Thyroid gland (tissue), 4 donors: ENCODE data around the gene FCGR3A. TPM values are rescaled to one million over a fixed set of nuclear protein-coding genes. Genes with fewer than 3 reads are reported as not detected.
"Not testable (repeated sequence)": the region's sequence is repeated elsewhere in the genome, so short reads cannot be mapped to it uniquely, and the experiment has no call there.

Source experiments
- DNase-seq, 2 donors: peaks; one replicate each; pipeline ENCODE4 v3.0.0-alpha.2; 2019
- H3K27ac ChIP-seq, 3 donors: fragments of 200-600 bp; sonication (generic); 1 replicate in 2 of 3; 2 replicates in 1 of 3; pipeline ENCODE4 v1.5.1; 2016 to 2019; ENCODE audit warnings: mild to moderate bottlenecking in 1 of 3, moderate library complexity in 1 of 3
- H3K27me3 ChIP-seq: fragments of 200-600 bp; sonication (generic); one replicate; pipeline ENCODE4 v1.5.1; 2019
- H3K36me3 ChIP-seq, 2 donors: fragments of 200-600 bp; sonication (generic); one replicate each; pipeline ENCODE4 v1.5.1; 2016 to 2019
- H3K4me1 ChIP-seq, 2 donors: fragments of 200-600 bp; sonication (generic); one replicate each; pipeline ENCODE4 v1.5.1; 2017 to 2019
- H3K4me3 ChIP-seq, 3 donors: fragments of 200-600 bp; sonication (generic); replicated peaks in 1 of 3; 1 replicate in 2 of 3; 2 replicates in 1 of 3; pipeline ENCODE4 v1.5.1; 2016; ENCODE audit warnings: mild to moderate bottlenecking in 1 of 3
- H3K9me3 ChIP-seq: fragments of 200-600 bp; sonication (generic); one replicate; pipeline ENCODE4 v1.5.1; 2017
- POLR2A ChIP-seq, 2 donors: fragments of 450-650 bp; IDR thresholded peaks; one replicate each; pipeline ENCODE4 v1.6.1; 2017; ENCODE audit warnings: antibody characterized with exemption in 2 of 2, mild to moderate bottlenecking in 2 of 2, moderate library complexity in 1 of 2
- WGBS, 2 donors: methylation state at CpG; one replicate each; pipeline ENCODE4 v1.1.5; 2017; 5-methylcytosine and 5-hydroxymethylcytosine counted together
- intact Hi-C: fragments of 100-400 bp; cut with DNase I; formaldehyde crosslinking; loops from one replicate; pipeline ENCODE4 v1.15.1; 2023
- total RNA-seq, 4 donors: library from RNA; depleted of rRNA; stranded (reverse); fragments of >200 nt; gene quantifications; one replicate each; pipeline ENCODE4 v1.2.3, GENCODE V29; 2016
- TF ChIP-seq, protein P1 (sequence below), 6 experiments: fragments of 200-600 bp in 3 of 6; fragments of 450-650 bp in 3 of 6; sonication (generic) in 3 of 6; IDR thresholded peaks; one replicate each; pipeline ENCODE4 v1.5.1; 2016 to 2019; ENCODE audit warnings: antibody characterized with exemption in 6 of 6, mild to moderate bottlenecking in 2 of 6, inconsistent platforms in 1 of 6, moderate library complexity in 1 of 6

The FCGR3A gene
- total RNA-seq, 4 donors from 2014 or later = 1.7 to 11.7 (median 7.6) TPM

DNA sequence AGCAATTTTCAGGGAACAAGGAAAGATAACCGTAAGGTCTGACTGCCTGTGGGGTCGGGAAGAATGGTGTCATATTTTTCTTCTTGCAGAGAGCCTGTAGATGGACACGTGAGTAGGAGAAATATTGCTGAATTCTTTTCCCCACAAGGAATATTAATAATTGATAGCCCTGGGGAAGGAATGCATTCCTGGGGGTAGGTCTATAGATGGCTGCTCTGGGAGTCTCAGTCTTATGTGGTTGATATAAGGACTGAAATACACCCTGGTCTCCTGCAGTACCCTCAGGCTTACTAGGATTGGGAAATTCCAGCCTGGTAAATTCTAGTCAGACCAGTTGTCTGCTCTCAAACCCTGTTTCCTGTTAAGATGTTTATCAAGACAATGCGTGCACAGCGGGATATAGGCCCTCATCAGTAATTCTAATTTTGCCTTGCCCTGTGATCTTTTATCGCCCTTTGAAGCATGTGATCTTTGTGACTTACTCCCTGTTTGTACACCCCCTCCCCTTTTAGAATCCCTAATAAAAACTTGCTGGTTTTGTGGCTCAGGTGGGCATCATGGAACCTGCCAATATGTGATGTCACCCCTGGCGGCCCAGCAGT lies 12.4 kb downstream of the FCGR3A start:
- WGBS, 2 donors = 82 to 84% methylated on average over 7 of the region's 7 CpGs
- H3K36me3 ChIP-seq, H3K4me3 ChIP-seq, H3K9me3 ChIP-seq, DNase-seq, H3K27ac ChIP-seq, H3K27me3 ChIP-seq, intact Hi-C loops, H3K4me1 ChIP-seq: not testable (repeated sequence)

DNA sequence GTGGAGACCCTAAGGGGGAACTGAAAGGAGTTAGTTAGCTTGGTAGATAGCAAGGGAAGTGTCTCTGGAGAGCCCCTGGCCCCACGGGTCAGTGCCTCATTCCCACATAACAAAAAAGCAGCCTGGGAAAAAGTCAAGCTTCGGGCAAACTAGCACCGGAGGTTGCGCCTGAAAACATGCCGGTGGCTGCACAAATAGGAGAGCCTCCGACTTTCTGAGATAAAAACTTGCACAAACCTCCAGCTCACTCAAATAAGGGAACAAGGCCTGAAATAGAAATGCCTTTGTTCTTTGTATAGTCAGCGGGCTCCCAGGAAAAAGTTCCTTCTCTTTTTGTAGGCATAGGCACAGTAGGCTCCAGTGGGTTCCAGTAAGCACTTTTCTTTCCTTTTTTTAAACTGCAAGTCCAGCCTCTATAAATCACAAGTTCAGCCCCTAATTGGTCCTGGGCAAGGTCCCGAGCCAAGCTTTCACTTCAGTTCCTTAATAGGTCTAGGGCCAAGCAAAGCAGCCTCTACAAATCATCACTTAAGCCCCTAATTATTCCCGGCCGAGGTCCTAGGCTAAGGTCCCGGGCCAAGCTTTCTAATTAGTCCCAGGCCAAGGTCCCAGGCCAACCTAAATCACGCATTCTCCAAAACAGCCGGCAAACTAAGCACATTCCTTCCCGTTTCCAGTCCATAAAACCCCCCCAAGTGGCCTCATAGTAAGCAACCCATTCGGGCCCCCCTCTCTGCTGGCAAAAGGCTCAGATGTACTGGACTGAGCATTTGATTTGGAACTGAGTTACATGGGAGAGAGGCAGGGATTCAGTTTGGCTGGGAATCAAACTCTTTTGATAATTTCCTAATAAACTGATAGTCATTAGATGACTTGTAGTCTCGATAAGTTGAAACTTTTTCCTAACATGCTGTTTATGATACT lies 16.7 kb downstream of the FCGR3A start:
- intact Hi-C loops, H3K4me3 ChIP-seq, DNase-seq, H3K27me3 ChIP-seq, H3K4me1 ChIP-seq, H3K9me3 ChIP-seq, H3K36me3 ChIP-seq: not testable (repeated sequence)
- peak overlapping the region in 1 of 3 donors; percentile 60 for H3K27ac ChIP-seq
- WGBS, 2 donors = 59 to 60% methylated on average over 15 of the region's 16 CpGs

GRCh38 chr1:161531986-161532643 lies 17.5 kb downstream of the FCGR3A start:
- no peak for DNase-seq
- 79 to 81% methylated on average over 22 of the region's 22 CpGs for WGBS, 2 donors
- Histone ChIP-seq H3K36me3 (no peaks in the 10 kb centered on the region), H3K4me3 (no peak overlapping the region), H3K27me3 (no peaks in the 10 kb centered on the region), H3K27ac (peak overlapping the region in 1 of 3 donors; percentile 60), H3K4me1 (no peaks in the 10 kb centered on the region), H3K9me3 (no peaks in the 10 kb centered on the region)
- TF ChIP-seq, protein P1, sequence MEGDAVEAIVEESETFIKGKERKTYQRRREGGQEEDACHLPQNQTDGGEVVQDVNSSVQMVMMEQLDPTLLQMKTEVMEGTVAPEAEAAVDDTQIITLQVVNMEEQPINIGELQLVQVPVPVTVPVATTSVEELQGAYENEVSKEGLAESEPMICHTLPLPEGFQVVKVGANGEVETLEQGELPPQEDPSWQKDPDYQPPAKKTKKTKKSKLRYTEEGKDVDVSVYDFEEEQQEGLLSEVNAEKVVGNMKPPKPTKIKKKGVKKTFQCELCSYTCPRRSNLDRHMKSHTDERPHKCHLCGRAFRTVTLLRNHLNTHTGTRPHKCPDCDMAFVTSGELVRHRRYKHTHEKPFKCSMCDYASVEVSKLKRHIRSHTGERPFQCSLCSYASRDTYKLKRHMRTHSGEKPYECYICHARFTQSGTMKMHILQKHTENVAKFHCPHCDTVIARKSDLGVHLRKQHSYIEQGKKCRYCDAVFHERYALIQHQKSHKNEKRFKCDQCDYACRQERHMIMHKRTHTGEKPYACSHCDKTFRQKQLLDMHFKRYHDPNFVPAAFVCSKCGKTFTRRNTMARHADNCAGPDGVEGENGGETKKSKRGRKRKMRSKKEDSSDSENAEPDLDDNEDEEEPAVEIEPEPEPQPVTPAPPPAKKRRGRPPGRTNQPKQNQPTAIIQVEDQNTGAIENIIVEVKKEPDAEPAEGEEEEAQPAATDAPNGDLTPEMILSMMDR (IDR thresholded peaks at IDR 0.05) = no peak
- TF ChIP-seq POLR2A (IDR thresholded peaks at IDR 0.05) = no peak
- intact Hi-C loops = no loop called here

GRCh38 chr1:161530671-161531641 lies 18.7 kb downstream of the FCGR3A start:
- intact Hi-C loops, H3K36me3 ChIP-seq, H3K27me3 ChIP-seq, H3K9me3 ChIP-seq, H3K4me1 ChIP-seq: not testable (repeated sequence)
- 1 to 2% methylated on average over 55 to 56 of the region's 56 CpGs for WGBS, 2 donors
- peak; percentile 73 to 79 for DNase-seq
- Histone ChIP-seq H3K4me3 (peak overlapping the region in 2 of 3 donors; percentile 17 to 35), H3K27ac (peak overlapping the region; percentile 28 to 100 (median 85))
- peak in 1 of 2 donors; percentile 48 for TF ChIP-seq POLR2A (IDR thresholded peaks at IDR 0.05)

- H3K27me3 ChIP-seq, H3K9me3 ChIP-seq, intact Hi-C loops, H3K36me3 ChIP-seq, H3K4me1 ChIP-seq: not testable (repeated sequence)
- peak; percentile 50 to 59 for DNase-seq
- peak overlapping the region in 1 of 3 donors; percentile 35 for H3K4me3 ChIP-seq
- WGBS, 2 donors = 2% methylated on average over 13 of the region's 13 CpGs
- H3K27ac ChIP-seq = peak overlapping the region in 2 of 3 donors; percentile 85 to 100
Observed at GRCh38 chr1:161530158-161530557, 19.5 kb downstream of the FCGR3A start.

DNA sequence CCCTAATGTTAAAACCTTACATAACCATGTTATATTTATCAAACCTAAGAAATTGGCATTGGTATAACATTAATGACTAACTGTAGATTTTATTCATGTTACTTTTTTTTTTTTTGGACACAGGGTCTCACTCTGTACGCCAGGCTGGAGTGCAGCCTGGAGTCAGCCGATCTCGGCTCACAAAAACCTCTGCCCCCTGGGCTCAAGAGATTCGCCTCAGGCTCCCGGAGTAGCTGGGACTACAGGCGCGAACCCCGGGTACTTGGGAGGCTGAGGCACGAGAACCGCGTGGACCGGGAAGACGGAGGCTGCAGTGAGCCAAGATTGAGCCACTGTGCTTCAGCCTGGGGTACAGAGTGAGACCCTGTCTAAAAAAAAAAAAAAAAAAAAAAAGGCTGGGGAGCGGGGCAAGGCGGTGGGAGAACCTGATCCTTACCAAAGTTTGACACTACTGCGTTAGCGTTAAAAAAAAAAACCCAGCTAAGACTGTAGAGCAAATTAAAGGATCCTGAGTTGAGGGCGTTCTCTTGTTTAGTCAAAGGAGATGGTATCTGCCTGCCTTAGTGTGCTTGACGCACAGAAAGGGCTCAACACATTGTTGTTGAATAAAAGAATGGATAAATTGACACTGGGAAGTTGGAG lies 20.0 kb downstream of the FCGR3A start:
- H3K36me3 ChIP-seq, H3K27me3 ChIP-seq, DNase-seq, H3K4me1 ChIP-seq, H3K9me3 ChIP-seq, intact Hi-C loops, H3K27ac ChIP-seq: not testable (repeated sequence)
- 23 to 26% methylated on average over 19 of the region's 19 CpGs for WGBS, 2 donors
- H3K4me3 ChIP-seq = peak overlapping the region in 1 of 3 donors; percentile 35

DNA sequence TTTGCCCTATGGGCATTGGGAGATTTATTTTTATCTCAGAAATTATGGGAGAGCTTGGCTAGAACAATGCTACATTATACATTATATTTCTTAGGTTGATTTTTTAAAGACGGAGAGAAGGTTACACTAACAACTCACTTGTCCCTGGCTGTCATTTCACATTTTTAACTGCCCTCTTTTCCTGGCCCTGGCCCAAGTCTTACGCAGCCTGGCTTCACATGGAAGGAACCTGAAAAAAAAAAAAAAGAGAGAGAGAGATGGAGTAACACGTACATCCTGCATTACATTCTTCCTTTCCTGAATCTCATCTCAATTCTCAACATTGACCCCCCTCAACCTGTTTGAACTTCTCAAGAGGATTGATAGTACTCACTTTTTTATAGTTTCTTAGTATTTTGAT lies 21.1 kb downstream of the FCGR3A start:
- DNase-seq = peak; percentile 60 to 67
- H3K27ac ChIP-seq, intact Hi-C loops: not testable (repeated sequence)

GRCh38 chr1:161525918-161526317 lies 23.7 kb downstream of the FCGR3A start:
- H3K36me3 ChIP-seq, DNase-seq, intact Hi-C loops, H3K27ac ChIP-seq, H3K27me3 ChIP-seq, H3K9me3 ChIP-seq, H3K4me3 ChIP-seq, H3K4me1 ChIP-seq: not testable (repeated sequence)
- 75 to 84% methylated on average over 4 to 7 of the region's 7 CpGs for WGBS, 2 donors

More for the DNA sequence above, 21.1 kb downstream of the FCGR3A start:
- not testable (repeated sequence) for H3K9me3 ChIP-seq, H3K4me1 ChIP-seq, H3K4me3 ChIP-seq, H3K36me3 ChIP-seq, H3K27me3 ChIP-seq
- 23 to 28% methylated on average over 3 of the region's 3 CpGs for WGBS, 2 donors

GRCh38 chr1:161525321-161525720 lies 24.3 kb downstream of the FCGR3A start:
- intact Hi-C loops, H3K27ac ChIP-seq, H3K4me1 ChIP-seq, H3K27me3 ChIP-seq, H3K9me3 ChIP-seq, H3K36me3 ChIP-seq, DNase-seq: not testable (repeated sequence)
- H3K4me3 ChIP-seq = peak overlapping the region in 1 of 3 donors; percentile 75
- WGBS, 2 donors = 43 to 47% methylated on average over 2 to 7 of the region's 23 CpGs

- H3K4me1 ChIP-seq, H3K27ac ChIP-seq, DNase-seq, H3K36me3 ChIP-seq, H3K9me3 ChIP-seq, H3K27me3 ChIP-seq, intact Hi-C loops: not testable (repeated sequence)
- 16% methylated on average over 10 of the region's 55 CpGs; no CpG with 5 or more reads in 1 of the 2 donors for WGBS, 2 donors
- peak overlapping the region in 1 of 3 donors; percentile 75 for H3K4me3 ChIP-seq
Observed at GRCh38 chr1:161524742-161525291, 24.8 kb downstream of the FCGR3A start.
